AG09309 (cell line): Measurements from ENCODE around the gene TM9SF2.

ENCODE experiments used
- DNase-seq: peaks from one replicate; pipeline ENCODE4 v3.0.0-alpha.2; 2010; ENCODE audit warnings: low read depth
- H3K4me3 ChIP-seq: 2 replicates; pipeline ENCODE4 v1.5.1; 2011; ENCODE audit warnings: mild to moderate bottlenecking, low read depth, low read length, moderate library complexity; ENCODE audit not compliant: control insufficient read depth
- TF ChIP-seq, protein P1 (sequence below): IDR thresholded peaks from 2 replicates; pipeline ENCODE4 v1.5.1; 2011; ENCODE audit warnings: mild to moderate bottlenecking, low read depth, low read length, inconsistent platforms; ENCODE audit not compliant: insufficient read depth, control insufficient read depth; ENCODE audit errors: missing control alignments

Gene TM9SF2

DNA sequence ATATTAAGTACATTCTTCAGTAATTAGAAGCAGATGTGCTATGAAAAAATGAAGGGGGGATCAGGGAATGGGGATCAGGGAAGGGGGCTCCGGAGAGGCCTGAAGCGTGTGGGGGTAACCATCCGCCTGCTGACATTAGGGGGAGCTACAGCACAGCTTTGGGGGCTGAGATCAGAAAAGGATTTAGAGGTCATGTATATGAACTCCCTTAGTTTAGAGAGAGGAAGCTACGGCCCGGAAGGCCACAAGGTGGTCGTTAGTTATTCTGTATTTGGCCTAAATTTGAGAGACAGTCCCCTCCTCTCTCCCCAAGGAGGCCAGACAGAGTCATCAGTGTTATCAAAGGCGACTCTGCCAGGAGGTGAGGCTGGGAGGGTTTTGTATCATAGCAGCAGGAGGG lies 99.0 kb downstream of the TM9SF2 start:
- no peak overlapping the region for H3K4me3 ChIP-seq
- no peak for DNase-seq
- TF ChIP-seq, protein P1, sequence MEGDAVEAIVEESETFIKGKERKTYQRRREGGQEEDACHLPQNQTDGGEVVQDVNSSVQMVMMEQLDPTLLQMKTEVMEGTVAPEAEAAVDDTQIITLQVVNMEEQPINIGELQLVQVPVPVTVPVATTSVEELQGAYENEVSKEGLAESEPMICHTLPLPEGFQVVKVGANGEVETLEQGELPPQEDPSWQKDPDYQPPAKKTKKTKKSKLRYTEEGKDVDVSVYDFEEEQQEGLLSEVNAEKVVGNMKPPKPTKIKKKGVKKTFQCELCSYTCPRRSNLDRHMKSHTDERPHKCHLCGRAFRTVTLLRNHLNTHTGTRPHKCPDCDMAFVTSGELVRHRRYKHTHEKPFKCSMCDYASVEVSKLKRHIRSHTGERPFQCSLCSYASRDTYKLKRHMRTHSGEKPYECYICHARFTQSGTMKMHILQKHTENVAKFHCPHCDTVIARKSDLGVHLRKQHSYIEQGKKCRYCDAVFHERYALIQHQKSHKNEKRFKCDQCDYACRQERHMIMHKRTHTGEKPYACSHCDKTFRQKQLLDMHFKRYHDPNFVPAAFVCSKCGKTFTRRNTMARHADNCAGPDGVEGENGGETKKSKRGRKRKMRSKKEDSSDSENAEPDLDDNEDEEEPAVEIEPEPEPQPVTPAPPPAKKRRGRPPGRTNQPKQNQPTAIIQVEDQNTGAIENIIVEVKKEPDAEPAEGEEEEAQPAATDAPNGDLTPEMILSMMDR: no peak

DNA sequence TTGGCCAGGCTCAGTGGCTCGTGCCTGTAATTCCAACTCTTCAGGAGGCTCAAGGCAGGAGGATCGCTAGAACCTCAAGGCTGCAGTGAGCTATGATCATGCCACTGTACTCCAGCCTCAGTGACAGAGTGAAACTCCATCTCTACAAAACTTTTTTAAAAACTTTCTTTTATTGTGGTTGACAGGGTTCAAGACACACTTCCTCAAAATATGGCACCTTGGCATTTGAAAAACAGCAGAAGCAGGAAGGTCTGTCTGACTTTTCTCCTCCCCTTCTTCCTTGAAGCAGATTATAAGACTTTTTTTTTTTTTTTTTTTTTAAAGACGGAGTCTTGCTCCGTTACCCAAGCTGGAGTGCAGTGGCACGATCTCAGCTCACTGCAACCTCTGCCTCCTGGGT lies 100.3 kb downstream of the TM9SF2 start:
- DNase-seq: no peak
- no peak overlapping the region for H3K4me3 ChIP-seq
- TF ChIP-seq, protein P1: no peak

DNA sequence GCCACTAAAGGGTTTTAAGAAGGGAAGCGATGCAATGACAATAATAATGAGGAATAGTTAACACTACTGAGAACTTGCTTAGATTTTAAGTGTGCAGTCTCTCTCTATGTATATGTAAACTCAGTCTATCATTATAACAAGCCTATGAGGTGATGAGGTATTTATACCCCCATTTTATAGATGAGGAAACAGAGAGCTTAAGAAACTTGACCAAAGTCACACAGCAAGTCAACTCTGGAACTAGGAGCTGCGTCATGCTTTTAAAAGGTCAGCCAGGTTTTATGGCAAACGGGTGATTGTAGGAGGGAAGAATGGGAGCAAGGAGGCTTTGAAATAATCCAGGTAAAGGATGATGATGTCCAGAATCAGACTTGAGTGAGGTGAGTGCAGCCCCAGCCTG lies 103.4 kb downstream of the TM9SF2 start:
- no peak for DNase-seq
- H3K4me3 ChIP-seq: no peak overlapping the region
- TF ChIP-seq, protein P1: no peak

DNA sequence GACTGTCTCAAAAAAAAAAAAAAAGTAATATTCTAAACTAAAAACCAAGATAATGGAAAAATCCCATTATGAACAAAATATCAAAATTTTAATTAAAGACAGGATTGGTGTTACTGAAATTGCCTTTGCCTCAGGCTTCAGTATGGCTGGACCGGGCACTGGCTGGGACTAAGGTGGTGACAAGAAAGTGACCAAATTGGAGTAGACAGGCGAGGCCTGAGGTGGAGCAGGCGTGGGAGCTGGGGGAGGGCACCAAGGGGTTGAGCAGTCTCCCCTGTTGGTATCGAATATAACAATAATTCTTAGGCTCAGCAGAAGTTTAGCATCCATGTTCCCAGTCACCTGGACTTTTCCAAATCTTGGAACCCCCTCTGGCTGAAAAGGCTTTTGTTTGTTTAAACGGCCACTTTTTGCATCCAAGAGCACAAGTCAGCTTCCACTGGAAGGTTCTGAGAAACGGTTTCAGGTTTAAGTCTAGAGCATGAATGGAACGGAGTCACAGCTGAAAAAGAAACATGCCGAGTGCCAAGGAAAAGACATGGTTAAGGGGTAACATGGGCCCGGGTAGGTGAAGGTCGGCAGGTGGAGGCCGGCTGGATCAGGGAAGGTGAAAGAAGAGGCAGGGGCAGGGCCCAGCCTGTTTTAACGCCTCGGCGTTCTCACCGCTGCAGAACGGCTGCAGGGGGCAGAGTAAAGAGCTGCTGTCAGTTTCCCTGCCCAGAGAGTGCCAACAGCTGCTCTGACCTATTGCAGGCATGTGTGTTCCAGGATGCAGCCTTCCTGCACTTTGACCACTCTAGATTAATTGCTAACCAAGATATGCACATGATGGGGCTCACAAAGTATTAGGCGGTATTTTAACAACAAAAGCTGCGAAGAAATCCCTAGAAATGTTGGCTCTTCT lies 104.4 kb downstream of the TM9SF2 start:
- peak overlapping the region; percentile 62 for H3K4me3 ChIP-seq
- TF ChIP-seq, protein P1: peak; percentile 18
- DNase-seq: no peak

DNA sequence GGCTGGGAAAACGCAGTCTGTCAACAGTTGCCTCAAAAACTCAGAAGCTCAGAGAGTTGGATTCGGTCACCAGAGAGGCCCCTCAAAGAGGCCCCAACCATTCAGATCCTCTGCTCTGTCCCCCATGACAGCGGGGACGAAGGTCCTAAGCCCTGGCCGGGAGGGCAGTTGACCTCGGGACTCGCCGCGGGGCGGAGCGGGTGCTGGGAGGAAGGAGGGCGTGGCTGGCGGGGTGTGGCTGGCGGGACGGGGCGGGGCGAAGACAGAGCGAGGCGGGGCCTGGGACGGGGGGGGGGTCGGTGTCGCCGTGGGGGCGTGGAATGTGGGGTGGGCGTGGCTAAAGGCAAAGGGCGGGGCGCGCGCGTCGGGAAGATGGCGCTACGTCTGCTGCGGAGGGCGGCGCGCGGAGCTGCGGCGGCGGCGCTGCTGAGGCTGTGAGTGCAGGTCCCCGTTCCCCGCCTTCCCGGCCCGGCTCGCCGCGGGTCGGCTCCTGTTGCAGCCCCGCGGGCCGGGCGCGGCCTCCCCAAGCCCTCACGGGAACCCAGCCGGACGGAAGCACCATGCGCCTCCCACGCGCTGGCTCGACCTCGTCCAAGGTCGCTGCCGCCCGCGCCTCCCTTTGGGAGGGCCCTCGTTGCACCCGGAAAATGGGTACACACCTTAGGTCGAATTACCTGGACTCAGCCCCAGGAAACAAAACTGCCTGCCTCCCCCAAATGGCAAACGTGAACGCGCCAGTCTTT lies 105.2 kb downstream of the TM9SF2 start, which contains the start of gene CLYBL:
TSS of gene CLYBL (plus strand) at position 367 of the 743 bp plus-strand sequence.
- peak within 1 kb of the TSS; percentile 85 for H3K4me3 ChIP-seq
- TF ChIP-seq, protein P1: no peak
- no peak for DNase-seq

DNA sequence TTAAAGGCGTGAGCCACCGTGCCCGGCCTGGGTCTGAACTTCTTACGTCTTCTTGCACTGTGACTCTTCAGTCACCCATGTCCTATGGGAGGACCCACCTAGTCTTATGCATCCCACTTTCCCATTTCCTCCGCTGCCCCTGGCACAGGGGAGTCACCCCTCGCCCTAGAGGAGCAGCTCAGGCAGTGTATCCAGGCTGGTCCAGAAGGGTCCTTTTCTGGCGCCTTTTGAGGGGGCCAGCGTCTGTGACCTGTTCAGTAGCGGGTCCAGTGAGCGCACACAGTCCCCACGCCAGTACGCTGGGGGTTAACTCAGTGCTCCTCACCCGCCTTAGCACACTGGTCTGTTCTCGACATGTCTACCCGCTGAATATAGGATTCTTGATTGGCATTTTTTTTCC lies 107.1 kb downstream of the TM9SF2 start:
- no peak overlapping the region for H3K4me3 ChIP-seq
- TF ChIP-seq, protein P1: no peak
- no peak for DNase-seq
